ENCODE results near the gene ROR2.

- TF ChIP-seq POLR2A (IDR thresholded peaks at IDR 0.05; ENCODE audit: low read length): no peak
- no peak for TF ChIP-seq GATA1 (IDR thresholded peaks at IDR 0.05; ENCODE audit: low read depth, low read length)
Observed at GRCh38 chr9:91589101-91589553, 360.9 kb downstream of the ROR2 start.
